Type B pancreatic cell (in vitro differentiated cells): ENCODE measurements around the gene TPTE2. TPM values are rescaled to one million over a fixed set of nuclear protein-coding genes. Genes with fewer than 3 reads are reported as not detected.
"Not testable (repeated sequence)": the region's sequence is repeated elsewhere in the genome, so short reads cannot be mapped to it uniquely, and the experiment has no call there.

Experiments used
- DNase-seq: peaks from one replicate; pipeline ENCODE4 v3.0.0; 2021; ENCODE audit warnings: mixed read lengths; ENCODE audit not compliant: unreplicated experiment; ENCODE audit errors: extremely low spot score
- H3K27ac Mint-ChIP-seq: 2 replicates; pipeline ENCODE4 v1.8.0; 2021; ENCODE audit warnings: mild to moderate bottlenecking, mixed read lengths
- H3K27me3 Mint-ChIP-seq: 2 replicates; pipeline ENCODE4 v1.8.0; 2021; ENCODE audit warnings: mixed read lengths
- H3K36me3 Mint-ChIP-seq: 2 replicates; pipeline ENCODE4 v1.8.0; 2021; ENCODE audit warnings: mixed read lengths
- H3K4me1 Mint-ChIP-seq: one replicate; pipeline ENCODE4 v1.8.0; 2021; ENCODE audit warnings: mixed read lengths; ENCODE audit not compliant: unreplicated experiment
- H3K4me3 Mint-ChIP-seq: 2 replicates; pipeline ENCODE4 v1.8.0; 2021; ENCODE audit warnings: mild to moderate bottlenecking, mixed read lengths
- H3K9me3 Mint-ChIP-seq: 2 replicates; pipeline ENCODE4 v1.8.0; 2021; ENCODE audit warnings: mixed read lengths
- total RNA-seq: library from RNA; stranded (reverse); gene quantifications from 2 replicates; pipeline ENCODE4 v1.2.1, GENCODE V29; 2021; ENCODE audit warnings: low replicate concordance
- TF ChIP-seq, protein P1 (sequence below): fragments of 200-600 bp; sonication (generic); conservative IDR thresholded peaks from 2 replicates; pipeline ENCODE4 v1.5.0; 2021; ENCODE audit warnings: antibody characterized with exemption, mild to moderate bottlenecking

Gene TPTE2
- total RNA-seq, 1 donor from 2014 or later, result not detected

GRCh38 chr13:19382746-19383511 is 178.4 kb downstream of the TPTE2 start:
- not testable (repeated sequence) for H3K36me3 Mint-ChIP-seq, H3K27me3 Mint-ChIP-seq, H3K27ac Mint-ChIP-seq, H3K4me3 Mint-ChIP-seq, H3K4me1 Mint-ChIP-seq, DNase-seq, H3K9me3 Mint-ChIP-seq

GRCh38 chr13:19382111-19382510 is 179.2 kb downstream of the TPTE2 start:
- Mint-ChIP-seq H3K27ac (no peak overlapping the region), H3K4me3 (no peak overlapping the region), H3K4me1 (no peaks in the 10 kb centered on the region), H3K36me3 (no peaks in the 10 kb centered on the region), H3K9me3 (peaks cover 7% of the 10 kb centered on the region), H3K27me3 (no peaks in the 10 kb centered on the region)
- no peak for DNase-seq
- TF ChIP-seq, protein P1, sequence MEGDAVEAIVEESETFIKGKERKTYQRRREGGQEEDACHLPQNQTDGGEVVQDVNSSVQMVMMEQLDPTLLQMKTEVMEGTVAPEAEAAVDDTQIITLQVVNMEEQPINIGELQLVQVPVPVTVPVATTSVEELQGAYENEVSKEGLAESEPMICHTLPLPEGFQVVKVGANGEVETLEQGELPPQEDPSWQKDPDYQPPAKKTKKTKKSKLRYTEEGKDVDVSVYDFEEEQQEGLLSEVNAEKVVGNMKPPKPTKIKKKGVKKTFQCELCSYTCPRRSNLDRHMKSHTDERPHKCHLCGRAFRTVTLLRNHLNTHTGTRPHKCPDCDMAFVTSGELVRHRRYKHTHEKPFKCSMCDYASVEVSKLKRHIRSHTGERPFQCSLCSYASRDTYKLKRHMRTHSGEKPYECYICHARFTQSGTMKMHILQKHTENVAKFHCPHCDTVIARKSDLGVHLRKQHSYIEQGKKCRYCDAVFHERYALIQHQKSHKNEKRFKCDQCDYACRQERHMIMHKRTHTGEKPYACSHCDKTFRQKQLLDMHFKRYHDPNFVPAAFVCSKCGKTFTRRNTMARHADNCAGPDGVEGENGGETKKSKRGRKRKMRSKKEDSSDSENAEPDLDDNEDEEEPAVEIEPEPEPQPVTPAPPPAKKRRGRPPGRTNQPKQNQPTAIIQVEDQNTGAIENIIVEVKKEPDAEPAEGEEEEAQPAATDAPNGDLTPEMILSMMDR, result no peak

Other genes with a start within 250 kb of the TPTE2 start
- gene MPHOSPH8, start 72.1 kb upstream of the TPTE2 start, total RNA-seq, result 30.5 and 32.8 TPM in 2 replicates
- gene PSPC1, start 221.4 kb upstream of the TPTE2 start, total RNA-seq, result 67.8 and 83.6 TPM in 2 replicates